Tibial artery (tissue), 4 donors: ENCODE measurements around the gene GRIA4.

Source experiments
- DNase-seq, 2 donors: peaks; one replicate each; pipeline ENCODE4 v3.0.0-alpha.2; 2019
- H3K27ac ChIP-seq, 2 donors: fragments of 200-600 bp; sonication (generic) in 1 of 2; 1 replicate in 1 of 2; 2 replicates in 1 of 2; pipeline ENCODE4 v1.5.1; 2018 to 2019; ENCODE audit warnings: mild to moderate bottlenecking in 1 of 2
- H3K27me3 ChIP-seq, 2 donors: fragments of 200-600 bp; sonication (generic) in 1 of 2; one replicate each; pipeline versions ENCODE4 v1.5.1 to v1.6.0; 2016 to 2019
- H3K36me3 ChIP-seq, 3 donors: fragments of 200-600 bp; sonication (generic) in 2 of 3; one replicate each; pipeline ENCODE4 v1.5.1; 2016 to 2019; ENCODE audit warnings: mild to moderate bottlenecking in 2 of 3
- H3K4me1 ChIP-seq, 4 donors: fragments of 200-600 bp; sonication (generic) in 2 of 4; 1 replicate in 3 of 4; 2 replicates in 1 of 4; pipeline ENCODE4 v1.5.1; 2016 to 2019
- H3K4me3 ChIP-seq, 2 donors: fragments of 200-600 bp; sonication (generic) in 1 of 2; 1 replicate in 1 of 2; 2 replicates in 1 of 2; pipeline ENCODE4 v1.5.1; 2018 to 2019; ENCODE audit warnings: mild to moderate bottlenecking in 2 of 2
- H3K9me3 ChIP-seq, 3 donors: fragments of 200-600 bp; sonication (generic) in 1 of 3; one replicate each; pipeline ENCODE4 v1.5.1; 2016 to 2019
- intact Hi-C: fragments of 100-400 bp; cut with DNase I; formaldehyde crosslinking; loops from one replicate; pipeline ENCODE4 v1.15.0; 2023; ENCODE audit warnings: low total_unique reads
- TF ChIP-seq, protein P1 (sequence below), 2 experiments: fragments of 200-600 bp in 1 of 2; fragments of 450-650 bp in 1 of 2; IDR thresholded peaks; one replicate each; pipeline ENCODE4 v1.5.1; 2017 to 2019; ENCODE audit warnings: antibody characterized with exemption in 2 of 2, mild to moderate bottlenecking in 1 of 2, moderate library complexity in 1 of 2

The GRIA4 gene

DNA sequence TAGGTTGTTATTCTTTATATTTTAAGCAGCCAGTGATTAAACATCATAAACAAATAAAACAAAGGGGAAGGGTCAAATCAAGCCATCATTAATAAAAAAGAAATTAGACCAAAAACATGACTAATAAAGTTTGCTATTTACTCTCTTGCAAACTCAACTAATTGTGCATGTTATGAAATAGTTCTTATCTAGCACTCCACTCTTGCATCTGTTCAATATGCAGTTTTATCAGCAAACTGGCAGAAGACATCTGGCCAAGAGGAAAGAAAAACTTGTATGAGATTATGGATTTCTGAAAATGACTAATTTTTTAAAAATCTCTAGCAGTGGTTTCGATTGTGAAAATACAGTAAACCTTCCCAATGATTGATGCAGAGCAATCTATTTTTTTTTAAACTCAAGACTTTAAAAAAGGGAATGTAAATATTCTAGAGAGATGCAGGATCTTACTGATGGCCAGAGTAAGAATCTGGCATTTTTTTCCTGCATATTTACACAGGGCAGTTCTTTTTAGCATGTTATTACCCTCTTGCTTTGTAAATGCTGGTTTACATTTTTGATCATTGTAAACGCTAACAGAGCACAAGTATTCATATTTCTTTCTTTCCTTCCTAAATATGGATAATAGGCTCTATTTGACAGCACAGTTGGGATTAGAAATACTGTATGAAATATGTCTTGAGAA is 83.3 kb downstream of the GRIA4 start:
- no peak overlapping the region for H3K4me3 ChIP-seq
- H3K27me3 ChIP-seq, result no peaks in the 10 kb centered on the region
- no peaks in the 10 kb centered on the region for H3K36me3 ChIP-seq
- H3K27ac ChIP-seq, result no peak overlapping the region
- H3K4me1 ChIP-seq, result no peaks in the 10 kb centered on the region
- TF ChIP-seq, protein P1, sequence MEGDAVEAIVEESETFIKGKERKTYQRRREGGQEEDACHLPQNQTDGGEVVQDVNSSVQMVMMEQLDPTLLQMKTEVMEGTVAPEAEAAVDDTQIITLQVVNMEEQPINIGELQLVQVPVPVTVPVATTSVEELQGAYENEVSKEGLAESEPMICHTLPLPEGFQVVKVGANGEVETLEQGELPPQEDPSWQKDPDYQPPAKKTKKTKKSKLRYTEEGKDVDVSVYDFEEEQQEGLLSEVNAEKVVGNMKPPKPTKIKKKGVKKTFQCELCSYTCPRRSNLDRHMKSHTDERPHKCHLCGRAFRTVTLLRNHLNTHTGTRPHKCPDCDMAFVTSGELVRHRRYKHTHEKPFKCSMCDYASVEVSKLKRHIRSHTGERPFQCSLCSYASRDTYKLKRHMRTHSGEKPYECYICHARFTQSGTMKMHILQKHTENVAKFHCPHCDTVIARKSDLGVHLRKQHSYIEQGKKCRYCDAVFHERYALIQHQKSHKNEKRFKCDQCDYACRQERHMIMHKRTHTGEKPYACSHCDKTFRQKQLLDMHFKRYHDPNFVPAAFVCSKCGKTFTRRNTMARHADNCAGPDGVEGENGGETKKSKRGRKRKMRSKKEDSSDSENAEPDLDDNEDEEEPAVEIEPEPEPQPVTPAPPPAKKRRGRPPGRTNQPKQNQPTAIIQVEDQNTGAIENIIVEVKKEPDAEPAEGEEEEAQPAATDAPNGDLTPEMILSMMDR (IDR thresholded peaks at IDR 0.05), result no peak
- no peak for DNase-seq
- no peaks in the 10 kb centered on the region for H3K9me3 ChIP-seq
- intact Hi-C loops, result no loop called here

DNA sequence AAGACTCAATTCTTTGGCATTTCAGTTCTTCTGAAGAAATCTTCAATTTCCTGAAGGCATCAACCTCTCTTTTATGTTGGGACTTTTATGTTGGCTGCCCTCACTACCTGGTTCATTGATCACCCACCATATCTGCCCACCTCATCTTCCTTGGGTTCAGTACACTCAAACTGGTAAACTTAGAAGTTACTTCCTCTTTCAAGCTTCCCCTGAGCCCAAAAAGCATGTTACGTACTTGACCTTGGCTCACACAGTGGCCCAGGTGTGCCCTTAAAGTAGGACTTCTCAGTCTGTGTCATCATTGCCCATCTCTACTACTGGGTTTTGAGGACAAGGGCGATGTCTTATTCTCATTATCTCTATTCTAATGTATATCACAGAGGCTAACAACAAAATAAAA is 86.1 kb downstream of the GRIA4 start:
- TF ChIP-seq, protein P1 (IDR thresholded peaks at IDR 0.05), result no peak

DNA sequence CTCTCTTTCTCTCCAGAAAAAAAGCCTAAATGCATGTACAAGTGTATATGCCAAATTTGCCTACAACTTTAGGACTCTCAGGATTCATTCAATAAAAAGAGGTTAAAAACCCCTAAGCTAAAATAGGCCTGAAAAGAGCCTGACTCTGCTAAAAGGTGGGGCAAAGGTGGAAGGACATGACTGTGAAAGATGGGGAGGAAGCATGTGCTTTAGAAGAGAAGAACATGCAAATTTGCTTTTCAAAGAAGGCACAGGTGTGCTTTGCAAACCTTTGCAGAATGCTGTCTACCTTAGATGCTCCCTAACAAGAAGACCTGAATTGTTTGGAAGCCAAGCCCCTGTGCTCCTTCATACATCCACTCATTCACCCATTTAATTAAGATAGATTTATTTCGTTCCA is 87.4 kb downstream of the GRIA4 start:
- no peaks in the 10 kb centered on the region for H3K27me3 ChIP-seq
- TF ChIP-seq, protein P1 (IDR thresholded peaks at IDR 0.05), result no peak
- no peak for DNase-seq
- intact Hi-C loops, result no loop called here
- H3K27ac ChIP-seq, result no peak overlapping the region
- H3K4me1 ChIP-seq, result no peaks in the 10 kb centered on the region
- no peak overlapping the region for H3K4me3 ChIP-seq
- H3K9me3 ChIP-seq, result no peaks in the 10 kb centered on the region
- no peaks in the 10 kb centered on the region for H3K36me3 ChIP-seq

More for the DNA sequence above, 86.1 kb downstream of the GRIA4 start:
- H3K27ac ChIP-seq, result no peak overlapping the region
- no peaks in the 10 kb centered on the region for H3K9me3 ChIP-seq
- no peak overlapping the region for H3K4me3 ChIP-seq
- DNase-seq, result no peak
- no peaks in the 10 kb centered on the region for H3K36me3 ChIP-seq
- no peaks in the 10 kb centered on the region for H3K4me1 ChIP-seq
- intact Hi-C loops, result no loop called here
- no peaks in the 10 kb centered on the region for H3K27me3 ChIP-seq

DNA sequence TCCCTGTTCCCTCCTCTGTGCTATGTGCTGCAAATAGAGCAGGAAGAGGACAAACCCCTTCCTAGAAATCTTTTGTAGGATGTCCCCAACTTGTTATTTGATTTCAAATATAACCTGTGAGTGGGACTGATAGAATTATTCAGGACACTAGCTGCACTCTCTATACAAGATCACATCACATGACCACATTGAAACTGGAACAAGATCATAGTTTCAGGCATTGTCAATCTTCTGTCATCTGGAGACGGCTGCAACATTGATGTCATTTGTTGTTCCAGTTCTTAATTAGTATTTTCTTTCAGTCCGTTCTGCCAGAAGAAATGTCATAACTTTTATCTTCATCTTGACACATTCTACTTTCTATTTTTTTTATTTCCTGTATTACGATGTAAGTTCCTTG is 89.3 kb downstream of the GRIA4 start:
- intact Hi-C loops, result no loop called here
- Histone ChIP-seq H3K27ac (no peak overlapping the region), H3K4me3 (no peak overlapping the region), H3K27me3 (no peaks in the 10 kb centered on the region), H3K4me1 (no peaks in the 10 kb centered on the region), H3K36me3 (no peaks in the 10 kb centered on the region), H3K9me3 (no peaks in the 10 kb centered on the region)
- TF ChIP-seq, protein P1 (IDR thresholded peaks at IDR 0.05), result no peak
- DNase-seq, result no peak

DNA sequence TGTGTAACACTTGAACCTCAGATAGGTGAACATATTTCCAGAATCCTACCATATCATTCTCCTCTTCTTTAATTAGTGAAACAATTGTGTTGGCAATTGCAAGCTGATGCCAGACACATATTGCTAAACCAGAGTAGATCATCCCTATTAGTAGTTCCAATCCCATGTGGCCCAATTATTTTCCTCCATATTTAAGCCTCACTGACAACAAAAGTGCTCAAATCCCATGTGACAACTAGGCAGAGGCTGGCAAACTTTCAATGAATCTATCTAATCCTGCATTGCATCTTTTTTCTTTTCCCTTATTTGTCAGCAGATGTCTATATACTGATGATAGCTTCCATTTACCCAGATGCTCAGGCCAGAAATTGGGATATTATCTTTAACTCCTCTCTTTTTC is 90.4 kb downstream of the GRIA4 start:
- DNase-seq, result no peak
- no peaks in the 10 kb centered on the region for H3K36me3 ChIP-seq
- H3K4me1 ChIP-seq, result no peaks in the 10 kb centered on the region
- H3K27ac ChIP-seq, result no peak overlapping the region
- intact Hi-C loops, result no loop called here
- no peak overlapping the region for H3K4me3 ChIP-seq
- H3K9me3 ChIP-seq, result no peaks in the 10 kb centered on the region
- TF ChIP-seq, protein P1 (IDR thresholded peaks at IDR 0.05), result no peak
- H3K27me3 ChIP-seq, result no peaks in the 10 kb centered on the region

DNA sequence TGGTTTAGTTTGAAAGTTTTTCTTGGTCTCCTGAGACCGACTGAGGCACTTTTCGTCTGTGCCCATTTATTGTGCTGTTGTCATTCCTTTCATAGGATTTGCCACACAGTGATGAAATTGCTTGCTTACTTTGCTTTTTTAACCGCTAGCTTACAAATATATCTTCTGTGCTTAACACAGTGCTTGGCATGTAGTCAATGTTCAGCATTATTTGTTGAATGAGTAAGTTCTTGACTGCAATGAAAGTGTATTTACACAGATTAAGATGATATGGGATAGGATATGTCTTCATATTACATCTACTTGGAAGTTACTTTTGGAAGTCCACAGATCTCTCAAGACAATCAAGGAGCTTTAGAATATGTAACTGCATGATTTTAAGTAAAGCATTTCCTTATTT is 91.2 kb downstream of the GRIA4 start:
- TF ChIP-seq, protein P1 (IDR thresholded peaks at IDR 0.05), result no peak
- H3K36me3 ChIP-seq, result no peaks in the 10 kb centered on the region
- H3K4me1 ChIP-seq, result no peaks in the 10 kb centered on the region
- no peak overlapping the region for H3K4me3 ChIP-seq
- no peaks in the 10 kb centered on the region for H3K9me3 ChIP-seq
- no peak overlapping the region for H3K27ac ChIP-seq
- no peak for DNase-seq
- intact Hi-C loops, result no loop called here
- H3K27me3 ChIP-seq, result no peaks in the 10 kb centered on the region
